OCI-LY1 (cell line): ENCODE results near the gene ARHGAP24.
"Not testable (repeated sequence)": the region's sequence is repeated elsewhere in the genome, so short reads cannot be mapped to it uniquely, and the experiment has no call there.

ENCODE experiments used
- H2AFZ ChIP-seq: fragments of 200-600 bp; sonication (generic), shearing (Covaris generic); 2 replicates; pipeline ENCODE4 v1.6.0; 2014; ENCODE audit warnings: antibody characterized with exemption, mild to moderate bottlenecking, low read length
- H3F3A ChIP-seq: fragments of 200-600 bp; sonication (generic), shearing (Covaris generic); 2 replicates; pipeline ENCODE4 v1.6.0; 2014; ENCODE audit warnings: mild to moderate bottlenecking, antibody characterized with exemption, low read length, moderate library complexity; ENCODE audit not compliant: insufficient read depth
- H3K27ac ChIP-seq: fragments of 200-600 bp; sonication (generic); 2 replicates; pipeline ENCODE4 v1.5.1; 2014; ENCODE audit warnings: low read length, mixed run types, mild to moderate bottlenecking, low read depth; ENCODE audit not compliant: poor library complexity, severe bottlenecking
- H3K27me3 ChIP-seq: fragments of 200-600 bp; sonication (generic); 2 replicates; pipeline ENCODE4 v1.6.0; 2014; ENCODE audit warnings: antibody characterized with exemption, mild to moderate bottlenecking, low read length, moderate library complexity; ENCODE audit not compliant: insufficient read depth
- H3K36me3 ChIP-seq: fragments of 200-600 bp; sonication (generic); 2 replicates; pipeline ENCODE4 v1.6.1; 2014; ENCODE audit warnings: mild to moderate bottlenecking, antibody characterized with exemption, low read length, moderate library complexity, mixed read lengths; ENCODE audit not compliant: insufficient read depth
- H3K4me1 ChIP-seq: fragments of 200-600 bp; sonication (generic); 2 replicates; pipeline ENCODE4 v1.5.1; 2014; ENCODE audit warnings: mild to moderate bottlenecking, low read length, moderate library complexity; ENCODE audit not compliant: insufficient read depth, severe bottlenecking
- H3K4me2 ChIP-seq: fragments of 200-600 bp; sonication (generic), shearing (Covaris generic); 2 replicates; pipeline ENCODE4 v1.6.1; 2014; ENCODE audit warnings: low read length
- H3K4me3 ChIP-seq: fragments of 200-600 bp; sonication (generic); 2 replicates; pipeline ENCODE4 v1.5.1; 2014; ENCODE audit warnings: low read length, low read depth, mild to moderate bottlenecking, mixed read lengths; ENCODE audit not compliant: poor library complexity, severe bottlenecking
- H3K79me2 ChIP-seq: fragments of 200-600 bp; shearing (Covaris generic); 2 replicates; pipeline ENCODE4 v1.6.1; 2016; ENCODE audit warnings: mixed run types, low read length, mixed read lengths; ENCODE audit not compliant: insufficient read depth
- H3K9ac ChIP-seq: fragments of 200-600 bp; sonication (generic), shearing (Covaris generic); 2 replicates; pipeline ENCODE4 v1.6.1; 2014; ENCODE audit warnings: mild to moderate bottlenecking, low read length, mixed read lengths
- H3K9me2 ChIP-seq: fragments of 200-600 bp; sonication (generic), shearing (Covaris generic); 2 replicates; pipeline ENCODE4 v1.6.1; 2014; ENCODE audit warnings: low read depth, mild to moderate bottlenecking, low read length, mixed read lengths
- H3K9me3 ChIP-seq: fragments of 200-600 bp; shearing (Covaris generic); 2 replicates; pipeline ENCODE4 v1.6.1; 2014; ENCODE audit warnings: low read length, mixed read lengths
- H4K20me1 ChIP-seq: fragments of 200-600 bp; sonication (generic), shearing (Covaris generic); 2 replicates; pipeline ENCODE4 v1.6.0; 2016; ENCODE audit warnings: mild to moderate bottlenecking, low read length; ENCODE audit not compliant: insufficient read depth
- CTCF ChIP-seq: fragments of 200-600 bp; sonication (generic), shearing (Covaris generic); IDR thresholded peaks from 2 replicates; pipeline ENCODE4 v1.5.1; 2017; ENCODE audit warnings: mild to moderate bottlenecking, antibody characterized with exemption, low read length, moderate library complexity, mixed read lengths
- EZH2 ChIP-seq: fragments of 200-600 bp; sonication (generic), shearing (Covaris generic); IDR thresholded peaks from 2 replicates; pipeline ENCODE4 v1.8.0; 2017; ENCODE audit warnings: borderline replicate concordance, mixed run types, mild to moderate bottlenecking, antibody characterized with exemption, low read length, moderate library complexity, mixed read lengths

Gene ARHGAP24

GRCh38 chr4:86015412-86016350 is 540.7 kb downstream of the ARHGAP24 start:
- no peaks in the 10 kb centered on the region for H3K36me3 ChIP-seq
- H2AFZ ChIP-seq = no peak overlapping the region
- H3K4me2 ChIP-seq = no peak overlapping the region
- no peak for TF ChIP-seq EZH2
- TF ChIP-seq CTCF = no peak
- no peaks in the 10 kb centered on the region for H3K27me3 ChIP-seq
- H3K9me2 ChIP-seq = no peaks in the 10 kb centered on the region
- H4K20me1 ChIP-seq = no peaks in the 10 kb centered on the region
- no peaks in the 10 kb centered on the region; the same call in 1 of the 2 replicates for H3F3A ChIP-seq
- no peak overlapping the region for H3K9ac ChIP-seq
- no peaks in the 10 kb centered on the region for H3K79me2 ChIP-seq
- no peak overlapping the region for H3K27ac ChIP-seq
- H3K9me3 ChIP-seq = no peaks in the 10 kb centered on the region
- H3K4me1 ChIP-seq = peaks cover 15% of the 10 kb centered on the region
- H3K4me3 ChIP-seq = no peak overlapping the region

GRCh38 chr4:86019362-86019761 is 544.4 kb downstream of the ARHGAP24 start:
- no peak overlapping the region for H3K9ac ChIP-seq
- no peak overlapping the region for H3K4me2 ChIP-seq
- H3K9me2 ChIP-seq = no peaks in the 10 kb centered on the region
- no peaks in the 10 kb centered on the region for H3K27me3 ChIP-seq
- no peaks in the 10 kb centered on the region for H3K79me2 ChIP-seq
- no peaks in the 10 kb centered on the region for H3K36me3 ChIP-seq
- TF ChIP-seq EZH2 (no peak), CTCF (no peak)
- no peaks in the 10 kb centered on the region; the same call in 1 of the 2 replicates for H3F3A ChIP-seq
- H3K9me3 ChIP-seq = no peaks in the 10 kb centered on the region
- peaks cover 10% of the 10 kb centered on the region for H3K4me1 ChIP-seq
- H2AFZ ChIP-seq = no peak overlapping the region
- no peak overlapping the region for H3K4me3 ChIP-seq
- H3K27ac ChIP-seq = no peak overlapping the region
- no peaks in the 10 kb centered on the region for H4K20me1 ChIP-seq

GRCh38 chr4:86019906-86020305 is 545.0 kb downstream of the ARHGAP24 start:
- Histone ChIP-seq H3F3A (no peaks in the 10 kb centered on the region; the same call in 1 of the 2 replicates), H3K9ac (no peak overlapping the region), H3K27me3 (no peaks in the 10 kb centered on the region), H3K27ac (no peak overlapping the region), H3K36me3 (no peaks in the 10 kb centered on the region), H3K9me3 (no peaks in the 10 kb centered on the region), H3K4me2 (no peak overlapping the region), H2AFZ (no peak overlapping the region), H3K79me2 (no peaks in the 10 kb centered on the region), H4K20me1 (no peaks in the 10 kb centered on the region), H3K4me3 (no peak overlapping the region), H3K4me1 (peaks cover 4% of the 10 kb centered on the region), H3K9me2 (no peaks in the 10 kb centered on the region)
- no peak for TF ChIP-seq CTCF
- no peak for TF ChIP-seq EZH2

GRCh38 chr4:86021671-86022070 is 546.7 kb downstream of the ARHGAP24 start:
- H3K9me2 ChIP-seq, H3K4me3 ChIP-seq, H3K9ac ChIP-seq, H3F3A ChIP-seq, H3K27ac ChIP-seq, H4K20me1 ChIP-seq, H2AFZ ChIP-seq, H3K4me2 ChIP-seq, H3K36me3 ChIP-seq, H3K27me3 ChIP-seq, H3K9me3 ChIP-seq, H3K4me1 ChIP-seq, H3K79me2 ChIP-seq: not testable (repeated sequence)
